ENCODE results near the gene GPR89B.
"Not testable (repeated sequence)": the region's sequence is repeated elsewhere in the genome, so short reads cannot be mapped to it uniquely, and the experiment has no call there.

Gene GPR89B

GRCh38 chr1:148032690-148033089 is 104.5 kb downstream of the GPR89B start:
- not testable (repeated sequence) for H3K4me1 ChIP-seq (ENCODE audit: control insufficient read depth, insufficient read depth, low read length, unreplicated experiment); H3K79me2 ChIP-seq (ENCODE audit: control insufficient read depth, insufficient read depth, low read length, unreplicated experiment); H3K27ac ChIP-seq (ENCODE audit: low read depth, low read length); H3K4me3 ChIP-seq (ENCODE audit: low read depth, low read length); H3K36me3 ChIP-seq (ENCODE audit: insufficient read depth, low read length); H3K27me3 ChIP-seq (ENCODE audit: insufficient read depth, low read length); H2AFZ ChIP-seq (ENCODE audit: low read length, unreplicated experiment)

GRCh38 chr1:148033147-148033546 is 104.9 kb downstream of the GPR89B start:
- not testable (repeated sequence) for H3K4me1 ChIP-seq (ENCODE audit: control insufficient read depth, insufficient read depth, low read length, unreplicated experiment); H3K36me3 ChIP-seq (ENCODE audit: insufficient read depth, low read length); H3K79me2 ChIP-seq (ENCODE audit: control insufficient read depth, insufficient read depth, low read length, unreplicated experiment); H2AFZ ChIP-seq (ENCODE audit: low read length, unreplicated experiment); H3K27me3 ChIP-seq (ENCODE audit: insufficient read depth, low read length)
- peak overlapping the region; percentile 29; the same call in 1 of the 2 replicates for H3K27ac ChIP-seq (ENCODE audit: low read depth, low read length)
- H3K4me3 ChIP-seq (ENCODE audit: low read depth, low read length), result peak overlapping the region; percentile 70

- H3K27me3 ChIP-seq (ENCODE audit: insufficient read depth, low read length); H3K27ac ChIP-seq (ENCODE audit: low read depth, low read length); H2AFZ ChIP-seq (ENCODE audit: low read length, unreplicated experiment); H3K79me2 ChIP-seq (ENCODE audit: control insufficient read depth, insufficient read depth, low read length, unreplicated experiment); H3K36me3 ChIP-seq (ENCODE audit: insufficient read depth, low read length); H3K4me1 ChIP-seq (ENCODE audit: control insufficient read depth, insufficient read depth, low read length, unreplicated experiment): not testable (repeated sequence)
- peak overlapping the region; percentile 57 for H3K4me3 ChIP-seq (ENCODE audit: low read depth, low read length)
These were observed 109.7 kb downstream of the GPR89B start for GRCh38 chr1:148037850-148038461.

- H3K4me3 ChIP-seq (ENCODE audit: low read depth, low read length), result peak overlapping the region; percentile 61
- H2AFZ ChIP-seq (ENCODE audit: low read length, unreplicated experiment); H3K36me3 ChIP-seq (ENCODE audit: insufficient read depth, low read length); H3K4me1 ChIP-seq (ENCODE audit: control insufficient read depth, insufficient read depth, low read length, unreplicated experiment); H3K79me2 ChIP-seq (ENCODE audit: control insufficient read depth, insufficient read depth, low read length, unreplicated experiment); H3K27me3 ChIP-seq (ENCODE audit: insufficient read depth, low read length): not testable (repeated sequence)
- H3K27ac ChIP-seq (ENCODE audit: low read depth, low read length), result peak overlapping the region; percentile 67
These were observed 110.5 kb downstream of the GPR89B start for GRCh38 chr1:148038462-148039333.
